ENCODE results near the gene IRF2BP2. TPM values are rescaled to one million over a fixed set of nuclear protein-coding genes. Genes with fewer than 3 reads are reported as not detected.

Gene IRF2BP2
- total and polyA plus RNA-seq, 2 of the 13 experiments (the other 11 are each of a cell fraction or from before 2014, with no cell fraction given): 140 to 147 TPM

- TF ChIP-seq ZBTB25 (CRISPR knock-in tag; IDR thresholded peaks at IDR 0.05): peak; percentile 48; the same call in 1 of the 2 replicates
- TF ChIP-seq HDAC1 (CRISPR knock-in tag; IDR thresholded peaks at IDR 0.05): peak; percentile 66
- TF ChIP-seq LRRFIP1 (CRISPR knock-in tag; conservative IDR thresholded peaks at IDR 0.05): no peak
- TF ChIP-seq ZNF879 (CRISPR knock-in tag; IDR thresholded peaks at IDR 0.05): no peak
- TF ChIP-seq, protein P1, sequence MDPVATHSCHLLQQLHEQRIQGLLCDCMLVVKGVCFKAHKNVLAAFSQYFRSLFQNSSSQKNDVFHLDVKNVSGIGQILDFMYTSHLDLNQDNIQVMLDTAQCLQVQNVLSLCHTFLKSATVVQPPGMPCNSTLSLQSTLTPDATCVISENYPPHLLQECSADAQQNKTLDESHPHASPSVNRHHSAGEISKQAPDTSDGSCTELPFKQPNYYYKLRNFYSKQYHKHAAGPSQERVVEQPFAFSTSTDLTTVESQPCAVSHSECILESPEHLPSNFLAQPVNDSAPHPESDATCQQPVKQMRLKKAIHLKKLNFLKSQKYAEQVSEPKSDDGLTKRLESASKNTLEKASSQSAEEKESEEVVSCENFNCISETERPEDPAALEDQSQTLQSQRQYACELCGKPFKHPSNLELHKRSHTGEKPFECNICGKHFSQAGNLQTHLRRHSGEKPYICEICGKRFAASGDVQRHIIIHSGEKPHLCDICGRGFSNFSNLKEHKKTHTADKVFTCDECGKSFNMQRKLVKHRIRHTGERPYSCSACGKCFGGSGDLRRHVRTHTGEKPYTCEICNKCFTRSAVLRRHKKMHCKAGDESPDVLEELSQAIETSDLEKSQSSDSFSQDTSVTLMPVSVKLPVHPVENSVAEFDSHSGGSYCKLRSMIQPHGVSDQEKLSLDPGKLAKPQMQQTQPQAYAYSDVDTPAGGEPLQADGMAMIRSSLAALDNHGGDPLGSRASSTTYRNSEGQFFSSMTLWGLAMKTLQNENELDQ (CRISPR knock-in tag; IDR thresholded peaks at IDR 0.05; ENCODE audit: borderline replicate concordance): no peak
- no peak for TF ChIP-seq SNAPC5 (CRISPR knock-in tag; IDR thresholded peaks at IDR 0.05; ENCODE audit: borderline replicate concordance)
- TF ChIP-seq FLYWCH1 (CRISPR knock-in tag; IDR thresholded peaks at IDR 0.05): no peak
- TF ChIP-seq CBX1 (IDR thresholded peaks at IDR 0.05; ENCODE audit: low read depth): no peak
- TF ChIP-seq MZF1 (CRISPR knock-in tag; IDR thresholded peaks at IDR 0.05; ENCODE audit: borderline replicate concordance): no peak
- TF ChIP-seq, protein P2, sequence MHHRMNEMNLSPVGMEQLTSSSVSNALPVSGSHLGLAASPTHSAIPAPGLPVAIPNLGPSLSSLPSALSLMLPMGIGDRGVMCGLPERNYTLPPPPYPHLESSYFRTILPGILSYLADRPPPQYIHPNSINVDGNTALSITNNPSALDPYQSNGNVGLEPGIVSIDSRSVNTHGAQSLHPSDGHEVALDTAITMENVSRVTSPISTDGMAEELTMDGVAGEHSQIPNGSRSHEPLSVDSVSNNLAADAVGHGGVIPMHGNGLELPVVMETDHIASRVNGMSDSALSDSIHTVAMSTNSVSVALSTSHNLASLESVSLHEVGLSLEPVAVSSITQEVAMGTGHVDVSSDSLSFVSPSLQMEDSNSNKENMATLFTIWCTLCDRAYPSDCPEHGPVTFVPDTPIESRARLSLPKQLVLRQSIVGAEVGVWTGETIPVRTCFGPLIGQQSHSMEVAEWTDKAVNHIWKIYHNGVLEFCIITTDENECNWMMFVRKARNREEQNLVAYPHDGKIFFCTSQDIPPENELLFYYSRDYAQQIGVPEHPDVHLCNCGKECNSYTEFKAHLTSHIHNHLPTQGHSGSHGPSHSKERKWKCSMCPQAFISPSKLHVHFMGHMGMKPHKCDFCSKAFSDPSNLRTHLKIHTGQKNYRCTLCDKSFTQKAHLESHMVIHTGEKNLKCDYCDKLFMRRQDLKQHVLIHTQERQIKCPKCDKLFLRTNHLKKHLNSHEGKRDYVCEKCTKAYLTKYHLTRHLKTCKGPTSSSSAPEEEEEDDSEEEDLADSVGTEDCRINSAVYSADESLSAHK (CRISPR knock-in tag; IDR thresholded peaks at IDR 0.05; ENCODE audit: borderline replicate concordance): no peak
- no peak for TF ChIP-seq ZNF180 (CRISPR knock-in tag; IDR thresholded peaks at IDR 0.05; ENCODE audit: borderline replicate concordance, low read depth)
- no peak for TF ChIP-seq SOX6 (IDR thresholded peaks at IDR 0.05)
- peak; percentile 99 for TF ChIP-seq SOX6 (CRISPR knock-in tag; IDR thresholded peaks at IDR 0.05)
- no peak for TF ChIP-seq ZBTB7A (CRISPR knock-in tag; IDR thresholded peaks at IDR 0.05)
- no peak for TF ChIP-seq KLF9 (CRISPR knock-in tag; IDR thresholded peaks at IDR 0.05; ENCODE audit: low read depth)
- no peak for TF ChIP-seq ZC3H13 (CRISPR knock-in tag; IDR thresholded peaks at IDR 0.05)
- TF ChIP-seq AHR (CRISPR knock-in tag; IDR thresholded peaks at IDR 0.05): no peak
- TF ChIP-seq GPN1 (CRISPR knock-in tag; IDR thresholded peaks at IDR 0.05; ENCODE audit: borderline replicate concordance): no peak
- TF ChIP-seq ZNF124 (CRISPR knock-in tag; IDR thresholded peaks at IDR 0.05): no peak
- TF ChIP-seq ZNF672 (CRISPR knock-in tag; IDR thresholded peaks at IDR 0.05): no peak
- no peak for TF ChIP-seq RELA (CRISPR knock-in tag; IDR thresholded peaks at IDR 0.05)
- TF ChIP-seq RXRA (CRISPR knock-in tag; IDR thresholded peaks at IDR 0.05): no peak; the same call in 1 of the 2 replicates
- TF ChIP-seq YY1 (IDR thresholded peaks at IDR 0.05; ENCODE audit: insufficient read depth, insufficient replicate concordance, low read depth, low read length): no peak
- no peak for TF ChIP-seq ZNF468 (CRISPR knock-in tag; IDR thresholded peaks at IDR 0.05)
- peak; percentile 97; the same call in 1 of the 2 replicates for TF ChIP-seq ZNF205 (CRISPR knock-in tag; IDR thresholded peaks at IDR 0.05)
Observed at GRCh38 chr1:234621127-234621468, 11.1 kb upstream of the IRF2BP2 start (continued).

All from HepG2 (cell line).